ENCODE results near the gene CEP164.
"Not testable (repeated sequence)": the region's sequence is repeated elsewhere in the genome, so short reads cannot be mapped to it uniquely, and the experiment has no call there.

The CEP164 gene

DNA sequence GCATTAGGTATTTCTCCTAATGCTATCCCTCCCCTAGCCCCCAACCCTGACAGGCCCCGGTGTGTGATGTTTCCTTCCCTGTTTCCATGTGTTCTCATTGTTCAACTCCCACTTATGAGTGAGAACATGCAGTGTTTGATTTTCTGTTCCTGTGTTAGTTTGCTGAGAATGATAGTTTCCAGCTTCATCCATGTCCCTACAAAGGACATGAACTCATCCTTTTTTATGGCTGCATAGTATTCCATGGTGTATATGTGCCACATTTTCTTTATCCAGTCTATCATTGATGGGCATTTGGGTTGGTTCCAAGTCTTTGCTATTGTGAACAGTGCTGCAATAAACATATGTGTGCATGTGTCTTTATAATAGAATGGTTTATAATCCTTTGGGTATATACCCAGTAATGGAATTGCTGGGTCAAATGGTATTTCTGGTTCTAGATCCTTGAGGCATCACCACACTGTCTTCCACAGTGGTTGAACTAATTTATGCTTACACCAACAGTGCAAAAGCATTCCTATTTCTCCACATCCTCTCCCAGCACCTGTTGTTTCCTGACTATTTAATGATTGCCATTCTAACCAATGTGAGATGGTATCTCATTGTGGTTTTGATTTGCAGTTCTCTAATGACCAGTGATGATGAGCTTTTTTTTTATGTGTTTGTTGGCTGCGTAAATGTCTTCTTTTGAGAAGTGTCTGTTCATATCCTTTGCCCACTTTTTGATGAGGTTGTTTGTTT, 71.6 kb downstream of the CEP164 start:
- not testable (repeated sequence) for DNase-seq

DNA sequence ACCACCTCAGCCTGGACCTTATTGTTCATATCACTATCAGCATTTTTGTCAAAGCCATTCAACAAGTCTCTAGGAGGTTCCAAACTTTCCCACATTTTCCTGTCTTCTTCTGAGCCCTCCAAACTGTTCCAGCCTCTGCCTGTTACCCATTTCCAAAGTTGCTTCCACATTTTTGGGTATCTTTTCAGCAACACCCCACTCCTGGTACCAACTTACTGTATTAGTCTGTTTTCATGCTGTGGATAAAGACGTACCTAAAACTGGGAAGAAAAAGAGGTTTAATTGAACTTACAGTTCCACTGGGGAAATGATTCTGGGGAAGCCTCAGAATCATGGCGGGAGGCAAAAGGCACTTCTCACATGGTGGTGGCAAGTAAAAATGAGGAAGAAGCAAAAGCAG, 78.2 kb downstream of the CEP164 start:
- DNase-seq: not testable (repeated sequence)

DNA sequence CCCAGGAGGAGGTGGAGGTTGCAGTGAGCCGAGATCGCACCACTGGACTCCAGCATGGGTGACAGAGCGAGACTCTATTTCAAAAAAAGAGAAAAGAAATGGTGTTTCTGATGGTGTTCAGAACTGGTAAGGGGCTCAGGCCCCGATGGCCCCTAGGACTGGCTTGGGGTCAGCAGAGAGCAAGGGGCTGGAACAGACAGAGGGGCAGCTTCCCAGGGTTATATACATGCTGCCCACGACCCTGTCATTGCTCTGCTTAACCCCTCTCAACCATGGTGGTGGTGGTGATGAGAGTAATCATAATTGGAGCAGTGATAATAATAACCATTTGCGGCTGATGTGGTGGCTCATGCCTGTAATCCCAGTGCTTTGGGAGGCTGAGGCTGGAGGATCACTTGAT, 79.4 kb downstream of the CEP164 start:
- no peak for DNase-seq

DNA sequence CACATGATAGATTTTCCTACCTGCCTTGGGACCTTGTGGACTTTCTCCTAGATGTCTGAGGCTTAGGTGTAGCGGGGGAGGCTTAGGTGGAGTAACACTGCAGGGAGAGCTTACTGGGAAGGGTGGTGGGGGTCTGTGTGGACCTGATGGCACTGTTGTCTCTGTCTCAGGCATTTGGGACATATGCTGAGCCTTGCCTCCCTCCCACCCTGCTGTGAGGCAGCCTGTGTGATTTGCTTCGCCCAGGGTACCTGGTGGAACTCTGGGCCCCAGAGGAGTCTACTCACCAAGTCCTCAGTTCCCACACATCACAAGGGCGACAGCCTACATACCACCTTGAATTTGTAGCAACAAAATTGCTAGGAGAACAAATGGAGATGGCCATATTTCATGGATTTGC, 80.7 kb downstream of the CEP164 start:
- no peak for DNase-seq

DNA sequence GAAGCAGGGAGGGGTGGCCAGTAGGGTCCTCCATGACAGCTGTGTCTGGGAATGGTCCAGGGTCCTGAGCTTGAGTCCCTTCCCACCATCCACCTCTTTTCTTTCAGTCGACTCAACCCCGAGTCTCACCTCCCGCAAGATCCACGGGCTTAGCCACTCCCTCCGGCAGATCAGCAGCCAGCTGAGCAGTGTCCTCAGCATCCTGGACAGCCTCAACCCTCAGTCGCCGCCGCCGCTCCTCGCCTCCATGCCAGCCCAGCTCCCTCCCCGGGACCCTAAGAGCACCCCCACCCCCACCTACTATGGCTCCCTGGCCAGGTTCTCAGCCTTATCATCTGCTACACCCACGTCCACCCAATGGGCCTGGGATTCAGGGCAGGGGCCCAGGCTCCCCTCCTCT, 81.9 kb downstream of the CEP164 start:
- no peak for DNase-seq

DNA sequence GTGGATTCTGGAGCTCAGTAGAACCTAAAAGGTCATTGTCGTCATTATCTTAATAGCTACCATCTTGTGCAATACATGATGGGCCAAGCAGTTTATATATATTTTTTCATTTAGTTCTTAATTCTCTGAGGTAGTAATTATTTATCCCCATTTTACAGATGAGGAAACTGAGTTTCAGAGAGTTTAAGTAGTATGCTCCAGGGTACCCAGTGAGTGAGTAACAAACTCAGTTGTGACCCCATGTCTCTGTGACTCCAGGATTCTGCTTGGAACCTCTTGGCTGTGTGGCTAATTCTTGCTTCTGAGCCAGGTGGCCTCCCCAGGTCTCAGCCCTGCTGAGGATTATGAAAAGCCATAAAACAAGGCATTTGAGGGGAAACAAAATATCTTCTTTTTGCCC, 82.6 kb downstream of the CEP164 start:
- DNase-seq: no peak

DNA sequence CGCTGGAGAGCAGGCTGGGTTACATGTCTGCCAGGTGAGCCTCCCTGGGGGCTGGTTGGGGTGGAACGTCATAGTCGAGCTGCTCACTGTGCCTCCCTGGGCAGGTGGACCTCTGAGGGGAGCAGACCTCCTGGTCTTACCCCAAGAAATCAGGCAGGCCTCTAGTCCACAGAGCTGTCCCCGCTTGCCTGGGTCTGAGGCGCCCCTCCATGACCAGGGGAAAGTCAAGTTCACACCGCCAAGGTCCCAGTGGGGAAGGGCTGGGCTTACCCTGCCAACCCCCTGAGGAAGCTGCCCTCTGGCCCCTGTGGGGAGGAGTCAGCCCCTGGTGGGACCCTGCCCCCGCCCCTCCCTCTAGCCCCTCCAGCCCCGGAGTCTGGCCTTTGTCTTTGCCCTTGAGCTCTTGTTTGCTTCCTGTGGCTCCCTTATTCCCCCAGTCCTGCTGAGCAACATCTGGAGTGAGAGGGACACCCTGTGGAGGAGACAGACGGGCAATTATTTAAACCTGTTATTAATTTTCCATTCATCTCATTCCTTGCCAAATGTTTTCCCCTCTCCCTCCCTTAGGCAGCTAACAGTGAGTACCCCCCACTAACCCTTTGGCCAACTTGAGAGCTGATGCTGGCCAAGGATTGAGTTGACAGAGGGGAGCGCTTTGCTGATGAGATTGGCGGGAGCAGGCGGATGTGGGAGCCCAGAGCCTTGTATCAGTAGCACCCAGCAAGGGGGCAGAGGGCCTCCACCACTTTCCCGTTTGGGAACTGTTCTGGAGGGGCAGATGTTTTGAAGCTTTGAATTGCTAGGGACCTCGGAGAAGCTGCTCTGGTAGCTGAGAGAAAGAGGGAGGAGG, 83.4 kb downstream of the CEP164 start:
- no peak for DNase-seq

DNA sequence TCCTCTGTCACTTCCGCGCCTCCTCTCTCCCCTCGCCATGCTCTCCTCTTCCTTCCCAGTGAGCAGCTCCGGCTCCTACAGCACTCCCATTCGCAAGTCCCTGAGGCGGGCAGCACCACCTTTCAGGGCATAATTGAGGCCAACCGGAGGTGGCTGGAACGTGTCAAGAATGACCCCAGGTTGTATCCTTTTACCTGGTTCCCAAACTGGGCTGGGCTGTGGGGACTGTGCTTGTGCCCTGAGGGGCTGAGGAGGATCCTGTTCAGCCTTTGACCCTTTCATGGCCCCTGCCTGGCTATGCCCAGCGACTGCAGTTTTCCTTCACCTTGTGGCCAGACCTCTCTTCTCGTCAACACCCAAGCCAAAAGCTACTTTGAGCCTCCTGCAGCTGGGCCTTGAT, 84.1 kb downstream of the CEP164 start:
- no peak for DNase-seq

DNA sequence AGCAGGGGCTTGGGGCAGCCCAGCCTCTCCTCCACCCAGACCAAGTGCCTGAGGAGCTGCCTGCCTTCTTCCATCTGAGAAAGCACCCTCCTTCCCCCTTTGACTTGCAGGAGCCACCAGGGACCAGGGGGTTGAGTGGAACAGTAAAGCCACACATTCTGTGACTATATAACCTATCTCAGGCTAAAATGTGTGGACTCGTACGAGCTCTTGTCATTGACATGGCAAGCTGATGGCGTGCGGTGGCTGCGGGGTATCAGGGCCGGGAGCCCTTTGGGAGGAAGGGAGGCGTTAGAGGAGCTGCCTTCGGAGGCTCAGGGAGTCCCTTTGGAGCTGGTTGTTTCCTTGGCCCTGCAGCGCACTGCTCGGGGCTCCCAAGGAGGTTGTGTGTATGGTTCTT, 84.5 kb downstream of the CEP164 start:
- DNase-seq: no peak

DNA sequence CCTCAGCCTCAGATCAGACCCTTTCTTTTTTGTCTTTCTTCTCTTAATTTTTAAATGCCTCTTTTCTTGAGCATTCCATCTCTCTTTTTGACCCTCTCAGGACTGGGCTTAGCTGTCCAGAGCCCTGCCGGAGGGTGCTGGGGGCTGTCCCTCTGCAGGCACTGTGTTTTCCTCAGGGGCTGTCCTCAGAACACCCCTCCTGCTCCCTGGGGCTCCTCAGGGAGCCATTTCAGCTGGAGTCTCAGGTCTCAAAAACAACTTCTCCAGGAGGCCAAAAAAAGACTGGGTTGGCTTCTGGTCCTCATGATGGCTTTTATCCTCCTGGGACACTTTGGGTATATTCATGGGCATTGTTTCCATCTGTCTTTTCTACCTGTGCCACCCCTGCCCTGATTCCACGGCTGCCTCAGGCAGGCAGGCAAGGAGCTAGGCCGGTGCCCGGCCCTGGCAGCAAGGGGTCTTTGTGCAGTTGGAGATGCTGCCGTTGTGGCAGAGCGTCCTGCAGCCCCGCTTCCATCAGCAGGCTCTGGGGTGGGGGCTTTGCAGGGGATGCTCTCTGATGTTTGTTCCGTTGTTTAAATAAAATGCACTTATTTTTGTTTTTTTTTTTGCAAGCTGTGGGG, 85.1 kb downstream of the CEP164 start:
- no peak for DNase-seq

DNA sequence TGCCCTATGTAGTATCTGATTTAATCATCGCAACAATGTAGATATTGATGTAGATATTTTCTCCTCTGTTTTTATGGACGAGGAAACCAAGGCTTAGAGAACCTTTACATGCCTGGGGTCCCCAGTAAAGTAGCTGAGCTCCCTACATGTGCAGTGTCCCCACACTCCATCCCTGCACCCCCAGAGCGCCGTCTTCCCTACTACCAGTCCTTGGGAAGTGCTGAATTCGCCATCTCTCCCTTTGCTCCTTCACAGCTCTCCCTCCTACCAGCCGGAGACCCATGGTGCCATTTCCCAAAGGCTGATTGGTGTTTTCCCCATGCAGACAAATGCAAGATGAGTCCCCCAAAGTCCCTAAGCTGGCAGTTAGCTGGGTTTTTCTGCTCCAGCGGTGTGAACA, 86.0 kb downstream of the CEP164 start:
- DNase-seq: no peak

DNA sequence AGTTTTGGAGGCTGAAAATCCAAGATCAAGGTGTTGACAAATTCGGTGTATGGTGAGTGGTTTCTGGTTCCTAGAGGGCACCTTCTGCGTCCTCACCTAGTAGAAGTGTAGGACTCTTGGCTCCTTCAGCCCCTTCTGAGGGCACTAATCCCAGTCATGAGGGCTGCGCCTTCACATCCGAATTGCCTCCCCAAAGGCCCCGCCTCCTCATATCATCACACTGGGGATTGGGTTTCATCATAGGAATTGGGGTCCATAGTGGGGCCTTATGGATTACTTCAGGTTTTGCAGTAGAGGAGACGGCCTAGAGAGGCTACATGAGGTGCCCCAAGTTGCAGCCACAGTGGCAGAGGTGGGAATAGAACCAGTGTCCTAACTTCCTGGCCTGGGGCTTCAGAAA, 87.1 kb downstream of the CEP164 start:
- DNase-seq: no peak

DNA sequence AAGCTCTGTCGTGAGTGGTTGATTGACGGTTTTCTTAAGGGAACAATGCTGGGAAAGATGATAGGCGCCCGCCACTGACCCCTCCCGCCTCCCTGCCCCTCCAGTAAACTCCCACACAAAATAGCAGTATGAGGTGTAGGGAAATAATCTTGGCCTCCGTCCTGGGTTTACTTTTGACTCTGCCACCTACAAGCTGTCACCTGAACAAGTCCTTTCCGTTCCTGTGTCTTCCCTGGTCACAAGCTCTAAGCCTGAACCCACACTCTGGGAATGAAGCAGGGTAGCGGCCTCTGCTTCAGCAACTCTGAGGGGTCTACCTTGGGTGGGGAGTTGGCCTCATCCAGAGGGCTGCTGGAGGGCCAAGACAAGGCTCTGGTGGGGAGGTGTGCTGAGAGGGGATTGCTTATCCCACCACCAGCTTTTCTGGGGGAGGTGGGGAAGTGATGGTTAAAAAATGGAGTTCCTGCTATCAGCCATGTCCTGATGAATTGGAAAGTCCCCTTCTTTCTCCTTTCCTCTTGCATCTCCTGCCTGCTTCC, 87.8 kb downstream of the CEP164 start:
- DNase-seq: no peak

DNA sequence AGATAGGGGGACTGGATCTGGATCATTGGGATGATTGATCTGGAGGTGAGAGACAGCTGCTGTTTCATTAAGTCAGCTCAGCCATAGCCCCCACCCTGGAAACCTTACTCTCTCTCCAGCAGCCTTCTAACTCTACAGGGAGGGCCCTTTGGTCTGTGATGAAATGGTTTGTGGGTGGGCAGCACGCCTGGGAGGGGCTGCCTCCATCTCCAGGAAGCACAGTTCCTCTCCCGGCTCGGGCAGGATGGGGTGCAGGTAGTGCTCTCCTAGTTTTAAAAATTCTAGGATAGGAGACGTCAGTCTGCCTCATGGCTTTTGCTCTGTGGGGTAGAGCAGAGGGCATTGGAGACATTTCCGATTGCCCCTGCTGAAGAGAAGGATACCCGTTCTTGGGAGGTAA, 89.7 kb downstream of the CEP164 start:
- DNase-seq: no peak

DNA sequence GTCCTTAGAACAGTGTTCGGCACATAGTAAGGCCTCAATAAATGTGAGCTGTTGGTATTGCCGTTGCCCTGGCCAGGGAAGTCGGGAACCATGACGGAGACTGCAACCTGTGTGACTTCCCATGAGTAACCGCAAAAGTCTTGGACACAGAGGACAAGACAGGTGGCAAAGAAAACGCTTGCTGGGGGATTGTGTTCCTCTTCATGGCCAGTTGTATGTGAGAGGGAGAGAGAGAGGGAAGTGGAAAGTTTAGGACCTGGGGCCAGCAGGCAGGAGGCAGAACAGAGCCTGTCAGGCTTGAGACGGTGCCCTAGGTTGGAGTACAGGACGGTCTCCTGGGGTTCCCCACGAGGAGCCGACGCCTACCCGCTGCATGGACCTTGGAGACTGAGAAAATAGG, 90.2 kb downstream of the CEP164 start:
- DNase-seq: no peak

DNA sequence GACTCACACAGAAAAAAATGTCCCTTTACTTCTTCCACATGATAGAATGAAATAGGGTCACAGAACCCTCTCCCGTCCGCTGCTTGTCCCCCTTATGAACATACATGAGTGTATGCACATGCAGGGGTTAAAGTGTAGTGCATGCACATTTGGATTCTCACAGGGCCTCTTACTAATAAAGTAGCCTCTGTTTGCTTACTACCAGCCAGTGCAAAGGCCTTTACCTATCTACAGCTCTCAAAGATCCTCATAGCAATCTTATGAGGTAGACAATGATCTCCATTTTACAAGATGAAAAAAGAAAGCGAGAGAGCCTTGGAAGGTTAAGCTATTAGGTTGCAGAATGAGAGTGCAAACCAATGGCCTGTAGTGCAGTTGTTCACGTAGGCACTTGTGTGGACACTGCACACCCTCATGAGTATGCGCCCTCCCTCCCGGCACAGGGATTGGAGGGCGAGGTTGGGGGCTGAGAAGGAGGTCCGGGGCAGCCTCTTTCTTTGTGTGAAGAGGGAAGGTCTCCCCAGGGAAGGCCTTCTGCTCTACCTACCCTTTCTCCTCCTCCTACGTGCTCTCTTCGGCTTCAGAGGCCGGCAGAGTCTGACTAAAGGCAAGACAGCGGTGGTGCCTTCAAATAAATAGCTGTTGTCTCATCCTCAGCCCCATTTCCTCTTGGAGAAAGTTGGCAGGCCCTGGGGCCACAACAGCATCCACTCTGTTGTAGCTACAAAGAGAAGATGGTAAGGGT, 91.3 kb downstream of the CEP164 start:
- no peak for DNase-seq

DNA sequence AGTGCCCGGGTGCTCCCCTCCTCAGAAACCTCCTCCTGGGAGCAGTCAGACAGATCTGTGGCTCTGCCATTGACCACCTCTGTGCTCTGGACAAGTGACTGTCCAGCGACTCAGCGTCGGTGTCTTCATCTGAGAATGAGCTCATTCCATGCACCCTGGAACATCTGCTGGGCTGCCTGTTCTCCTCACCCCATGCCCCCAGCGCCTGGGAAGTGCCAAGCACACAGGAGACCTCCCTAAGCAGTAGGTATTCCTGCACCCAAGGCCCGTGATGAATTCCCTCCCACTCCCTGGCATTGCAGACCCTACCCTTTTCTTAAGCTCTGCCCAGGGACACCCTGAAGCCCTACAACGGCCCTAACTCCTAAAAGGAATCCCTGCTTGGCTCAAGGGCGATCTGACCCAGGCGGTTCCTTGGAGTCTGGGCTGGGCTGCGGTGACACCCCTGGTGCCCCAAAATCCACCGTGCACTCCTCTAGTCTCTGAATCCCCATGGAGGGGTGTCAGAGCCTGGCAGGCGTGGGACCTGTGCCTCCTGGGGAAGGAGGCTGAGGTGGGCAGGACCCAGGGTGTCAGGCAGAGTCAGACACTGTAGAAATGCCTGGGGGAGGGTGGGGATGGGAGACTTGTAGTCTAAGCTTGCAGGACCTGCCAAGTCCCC, 92.0 kb downstream of the CEP164 start:
- DNase-seq: no peak

DNA sequence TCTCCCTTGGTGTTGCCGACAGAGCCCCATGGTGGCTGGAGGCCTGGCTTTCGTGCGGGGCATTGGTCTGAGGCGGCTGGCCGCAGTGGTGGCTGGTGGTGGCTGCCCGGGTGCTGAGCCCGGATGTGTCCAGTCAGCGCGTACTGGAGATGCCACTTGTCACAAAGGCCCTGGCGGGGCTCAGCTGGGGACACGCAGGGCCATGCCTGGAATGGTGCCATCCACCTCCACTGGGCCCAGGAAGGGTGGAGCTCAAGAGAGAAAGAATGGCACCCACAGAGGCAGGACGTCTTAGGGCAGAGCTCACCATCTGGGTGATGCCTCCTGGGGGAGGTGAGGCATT, 92.5 kb downstream of the CEP164 start:
- DNase-seq: no peak

DNA sequence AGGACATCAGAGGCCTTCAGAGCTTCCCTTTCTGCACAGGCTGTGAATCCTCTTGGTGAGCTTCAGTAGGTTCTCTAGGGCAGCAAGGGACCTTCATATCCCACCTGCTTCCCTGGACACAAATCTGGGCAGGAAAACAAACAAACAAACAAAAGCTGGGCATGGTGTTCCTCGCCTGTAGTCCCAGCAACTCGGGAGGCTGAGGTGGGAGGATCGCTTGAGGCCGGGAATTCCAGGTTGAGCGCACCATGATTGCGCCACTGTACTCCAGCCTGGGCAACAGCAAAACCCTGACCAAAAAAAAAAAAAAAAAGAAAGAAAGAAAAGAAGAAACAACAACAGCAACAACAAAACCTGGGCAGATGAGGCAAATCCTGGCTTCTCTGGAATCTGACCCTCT, 92.9 kb downstream of the CEP164 start:
- DNase-seq: no peak

DNA sequence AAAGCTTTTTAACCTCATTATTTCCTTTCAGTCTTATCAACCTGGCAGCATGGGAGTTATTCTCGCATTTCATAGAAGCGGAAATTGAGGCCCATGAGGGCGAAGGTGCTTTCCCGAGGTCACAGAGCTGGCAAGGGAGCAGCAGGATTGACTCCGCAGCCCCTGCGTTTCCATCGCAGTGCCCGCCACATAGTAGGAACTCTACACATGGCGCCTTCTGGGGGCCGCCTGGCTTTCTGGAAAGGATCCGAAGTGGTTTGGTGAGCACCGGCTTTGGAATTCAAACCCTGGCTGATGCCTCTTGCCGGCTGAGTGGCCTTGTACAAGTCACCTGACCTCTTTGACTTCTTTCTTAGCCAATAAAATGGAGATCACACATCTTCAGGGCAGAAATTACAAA, 93.4 kb downstream of the CEP164 start:
- DNase-seq: no peak

DNA sequence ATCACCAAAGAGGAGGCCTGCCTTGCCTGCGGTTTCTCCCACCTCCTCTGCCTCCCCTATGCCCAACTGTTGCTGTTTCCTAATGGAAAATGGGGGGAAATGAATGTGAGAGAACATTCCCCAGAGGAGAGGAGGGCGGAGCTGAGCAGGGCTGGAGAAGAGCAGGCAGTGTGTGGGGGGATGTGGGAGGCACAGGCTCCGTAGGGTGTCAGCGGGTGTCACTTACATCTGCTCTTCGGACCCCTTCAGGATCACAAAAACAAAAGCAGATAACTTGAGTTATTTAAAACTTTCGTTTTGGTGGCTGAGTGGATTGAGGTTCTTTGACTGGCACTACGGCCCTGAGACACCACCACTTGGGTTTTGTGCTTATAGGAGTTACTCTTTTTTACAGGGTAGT, 93.8 kb downstream of the CEP164 start:
- no peak for DNase-seq

DNA sequence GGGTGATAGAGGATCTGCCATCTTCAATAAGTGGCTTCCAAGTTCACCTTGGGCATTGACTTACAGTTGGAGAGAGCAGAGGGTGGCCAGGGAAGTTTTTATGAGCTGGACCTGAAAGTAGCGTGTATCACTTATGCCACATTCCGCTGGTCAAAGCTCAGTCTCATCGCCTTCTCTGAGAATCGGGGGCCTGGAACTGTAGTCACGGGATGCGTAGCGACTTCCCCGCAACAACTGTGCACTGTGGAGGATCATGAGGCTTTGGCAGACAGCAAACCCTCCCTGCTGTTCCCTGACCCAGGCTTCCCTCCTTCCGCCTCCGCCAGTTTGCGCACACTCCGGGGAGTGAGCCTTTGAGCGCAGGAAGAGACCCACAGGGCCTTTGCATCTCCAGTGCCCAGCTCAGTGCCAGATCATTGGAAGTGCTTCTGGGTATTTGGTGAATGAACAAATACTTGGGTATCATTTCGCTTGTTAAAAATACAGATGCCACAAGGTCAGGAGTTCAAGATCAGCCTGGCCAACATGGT, 95.5 kb downstream of the CEP164 start:
- DNase-seq: no peak

Data from SHP77 (cell line).